ENCODE results near the gene HS3ST5. TPM values are rescaled to one million over a fixed set of nuclear protein-coding genes. Genes with fewer than 3 reads are reported as not detected.
"Not testable (repeated sequence)": the region's sequence is repeated elsewhere in the genome, so short reads cannot be mapped to it uniquely, and the experiment has no call there.

Gene HS3ST5
- total RNA-seq, 1 donor from 2014 or later = 0.26 TPM

DNA sequence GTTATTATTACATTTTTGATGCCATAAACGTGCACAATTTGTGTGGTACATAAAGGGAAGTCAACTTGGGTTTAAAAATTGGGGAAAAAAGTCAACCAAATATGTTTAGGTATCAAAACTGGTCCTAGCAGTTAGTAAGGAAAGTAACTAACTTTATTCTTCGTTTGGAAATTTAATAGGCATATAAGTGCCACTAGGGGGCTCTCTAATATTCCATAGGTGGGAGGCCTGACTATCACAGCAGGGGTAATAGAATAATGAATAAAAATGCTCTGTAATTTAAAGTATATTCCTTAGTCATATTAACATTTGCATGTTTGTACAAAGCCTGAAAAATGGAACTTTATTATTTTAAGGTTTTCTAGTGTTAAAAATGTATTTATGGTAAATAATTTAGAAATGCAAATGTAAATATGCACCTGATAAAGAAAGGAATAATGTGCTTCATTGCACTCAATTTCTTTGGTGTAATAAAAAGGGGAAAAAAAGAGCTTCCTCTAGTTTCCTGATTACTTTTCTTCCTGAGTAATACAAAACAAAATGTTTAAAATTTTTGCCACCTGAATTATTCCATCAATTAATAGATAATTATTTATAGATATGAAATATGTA is 246.2 kb downstream of the HS3ST5 start:
- no peak for DNase-seq (ENCODE audit: low spot score)

DNA sequence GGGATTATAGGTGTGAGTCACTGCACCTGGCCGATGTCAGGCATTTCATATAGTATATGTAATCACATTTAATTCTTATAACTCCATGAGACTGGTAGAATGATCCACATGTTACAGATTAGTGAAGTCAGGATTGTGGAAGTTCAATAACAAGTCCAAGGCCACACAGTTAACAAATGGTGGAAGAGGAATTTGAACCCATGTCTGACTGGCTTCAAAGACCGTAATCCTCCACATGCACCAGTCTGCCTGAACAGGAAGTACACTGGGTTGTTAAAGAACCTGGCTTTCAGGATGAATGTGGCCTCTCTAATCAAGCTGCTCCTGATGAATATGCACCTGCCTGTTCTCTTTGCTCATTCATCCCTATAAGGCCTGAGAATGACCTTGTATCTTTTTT is 249.9 kb downstream of the HS3ST5 start:
- DNase-seq (ENCODE audit: low spot score) = no peak

DNA sequence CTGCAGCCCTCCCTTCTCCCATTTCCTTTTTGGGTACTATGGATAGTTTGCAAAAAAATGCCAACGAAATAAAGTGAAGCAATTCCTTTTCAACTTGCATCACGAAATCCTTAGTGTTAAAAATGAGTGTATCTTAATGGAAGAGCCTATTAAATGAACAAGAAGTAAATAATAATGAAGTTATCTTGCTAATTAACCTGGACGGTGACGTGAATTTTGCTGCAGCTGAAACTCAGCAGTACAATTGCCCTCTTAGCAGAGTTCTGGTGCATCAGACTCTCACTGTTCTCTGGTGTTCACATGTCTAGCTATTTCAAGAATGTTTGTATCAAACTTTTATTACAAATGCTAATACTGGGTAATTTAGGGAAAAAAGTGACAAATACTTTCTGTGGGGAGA is 252.2 kb downstream of the HS3ST5 start:
- no peak for DNase-seq (ENCODE audit: low spot score)

DNA sequence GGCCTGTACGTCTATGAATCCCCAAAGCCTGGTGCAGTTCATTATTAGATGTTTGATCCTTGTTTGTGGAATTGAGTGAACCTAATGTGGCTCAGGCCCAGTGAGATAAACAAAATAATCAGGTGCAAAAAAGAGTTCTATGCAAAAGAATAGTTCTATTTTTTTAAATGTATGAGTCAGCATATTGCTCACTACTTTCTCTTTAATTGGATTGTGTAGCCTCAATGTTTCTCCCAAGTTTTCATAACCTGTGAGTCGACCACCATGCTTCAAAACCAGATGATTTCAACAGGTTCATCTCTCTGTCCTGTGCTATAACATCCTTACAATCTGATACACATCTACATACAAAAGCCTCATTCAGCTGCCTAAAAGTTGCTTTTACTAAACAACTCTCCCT is 255.3 kb downstream of the HS3ST5 start:
- DNase-seq (ENCODE audit: low spot score) = no peak

DNA sequence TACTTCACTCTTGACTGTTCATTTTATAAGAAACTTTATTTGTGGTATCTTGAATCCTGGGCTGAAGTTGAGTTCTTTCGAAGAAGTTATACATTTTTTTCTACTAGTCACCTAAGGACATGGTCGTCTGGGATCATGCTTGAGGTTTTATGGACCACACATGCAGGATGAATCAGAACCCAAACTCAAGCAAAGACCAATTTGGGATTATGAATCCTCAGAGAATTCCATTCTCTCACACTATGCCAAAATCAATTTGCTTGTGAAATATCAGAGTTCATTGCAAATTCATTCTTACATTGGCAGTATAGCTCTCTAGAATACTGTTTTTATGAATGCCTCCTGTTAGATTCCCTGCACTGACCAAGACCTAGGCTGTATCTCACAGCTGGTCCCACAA is 257.6 kb downstream of the HS3ST5 start:
- DNase-seq (ENCODE audit: low spot score) = no peak

DNA sequence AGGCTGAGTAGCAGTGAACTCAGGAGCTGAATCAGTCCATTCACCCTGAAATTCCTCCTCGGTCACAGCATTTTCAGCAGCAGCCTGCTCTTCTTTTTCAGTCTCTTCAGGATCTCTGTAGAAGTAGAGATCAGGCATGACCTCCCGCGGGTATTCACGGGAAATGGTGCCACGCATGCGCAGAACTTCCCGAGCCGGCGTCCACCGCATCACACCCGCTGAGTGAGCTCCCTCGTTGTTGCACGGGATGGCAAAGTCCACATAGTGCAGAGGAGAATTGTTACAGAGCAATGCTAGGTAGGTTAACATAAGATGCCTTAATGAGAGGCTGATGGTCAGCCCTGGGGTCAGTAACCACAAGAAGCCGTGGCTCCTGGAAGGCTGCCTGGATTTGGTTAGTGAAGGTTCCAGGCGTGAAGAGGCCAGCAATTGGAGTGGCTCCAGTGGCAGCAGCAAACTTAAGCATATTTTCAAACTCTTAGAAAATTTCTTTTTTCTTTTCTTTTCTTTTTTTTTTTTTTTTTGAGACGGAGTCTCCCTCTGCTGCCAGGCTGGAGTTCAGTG is 258.4 kb downstream of the HS3ST5 start:
- no peak for DNase-seq (ENCODE audit: low spot score)

DNA sequence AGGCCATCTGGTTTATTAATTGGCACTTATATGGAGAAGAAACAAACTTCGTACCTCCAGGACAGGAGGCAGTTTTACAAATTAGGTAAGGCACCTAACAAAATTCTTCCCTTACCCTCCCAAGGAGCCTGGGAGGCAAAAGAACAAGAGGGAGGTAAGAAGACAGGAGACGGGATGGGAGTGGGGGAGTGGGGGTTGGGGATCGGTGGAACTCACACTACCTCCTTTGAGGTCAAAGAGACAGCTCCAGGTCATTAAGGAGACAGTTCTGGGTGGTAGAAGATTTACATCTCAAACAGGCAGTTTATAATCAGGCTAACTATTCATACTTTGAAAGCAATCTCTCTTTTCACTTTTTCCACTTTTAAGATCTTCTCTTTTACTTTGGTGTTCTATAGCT is 259.6 kb downstream of the HS3ST5 start:
- DNase-seq (ENCODE audit: low spot score) = no peak

DNA sequence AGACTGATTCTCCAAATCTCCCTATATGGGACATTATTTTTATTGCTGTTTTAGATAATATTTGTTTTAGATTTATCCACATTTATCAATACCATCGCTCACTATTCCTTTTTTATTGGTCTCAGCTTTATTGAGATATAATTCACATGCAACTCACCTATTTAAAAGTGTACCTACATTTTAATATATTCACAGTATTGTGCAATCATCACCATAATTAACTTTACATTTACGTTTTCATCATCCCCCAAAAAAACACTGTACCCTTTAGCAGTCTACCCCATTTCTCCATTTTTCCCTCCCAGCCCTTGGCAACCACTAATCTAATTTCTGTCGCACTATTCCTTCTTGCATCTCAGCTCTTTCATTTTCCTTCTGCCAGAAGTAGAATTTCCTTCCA is 261.1 kb downstream of the HS3ST5 start:
- DNase-seq (ENCODE audit: low spot score) = no peak

DNA sequence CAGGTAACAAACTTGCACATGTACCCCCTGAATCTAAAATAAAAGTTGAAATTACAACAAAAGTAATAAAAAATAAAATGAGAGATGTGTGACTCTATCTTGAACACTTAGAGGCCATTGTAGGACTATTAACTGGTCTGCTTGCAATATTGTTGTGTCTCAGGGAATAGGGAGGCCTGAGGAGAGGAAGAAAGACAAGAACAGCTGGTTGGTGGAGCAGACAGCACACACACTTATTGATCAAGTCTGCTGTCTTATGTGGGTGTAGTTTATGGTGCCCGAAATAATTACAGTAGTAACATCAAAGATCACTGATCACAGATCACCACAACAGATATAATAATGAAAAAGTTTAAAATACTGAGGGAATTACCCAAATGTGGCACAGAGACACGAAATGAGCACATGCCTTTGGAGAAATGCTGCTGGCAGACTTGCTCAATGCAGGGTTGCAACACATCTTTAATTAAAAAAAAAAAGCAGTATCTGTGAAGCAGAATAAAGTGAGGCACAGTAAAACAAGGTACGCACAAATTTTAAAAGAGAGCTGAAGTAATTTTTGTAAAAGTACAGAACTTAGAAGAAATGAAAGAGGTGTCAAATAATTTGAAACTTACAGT is 261.8 kb downstream of the HS3ST5 start:
- DNase-seq (ENCODE audit: low spot score) = no peak

DNA sequence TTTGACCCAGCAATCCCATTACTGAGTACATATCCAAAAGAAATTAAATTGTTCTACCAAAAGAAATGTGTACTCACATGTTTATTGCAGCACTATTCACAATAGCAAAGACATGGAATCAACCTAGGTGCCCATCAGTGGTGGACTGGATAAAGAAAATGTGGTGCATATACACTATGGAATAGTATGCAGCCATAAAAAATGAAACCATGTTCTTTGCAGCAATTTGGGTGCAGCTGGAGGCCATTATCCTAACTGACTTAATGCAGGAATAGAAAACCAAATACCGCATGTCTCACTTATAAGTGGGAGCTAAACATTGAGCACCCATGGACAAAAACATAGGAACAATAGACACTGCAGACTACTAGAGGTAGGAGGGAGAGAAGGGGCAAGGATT is 262.4 kb downstream of the HS3ST5 start:
- DNase-seq (ENCODE audit: low spot score) = not testable (repeated sequence)

DNA sequence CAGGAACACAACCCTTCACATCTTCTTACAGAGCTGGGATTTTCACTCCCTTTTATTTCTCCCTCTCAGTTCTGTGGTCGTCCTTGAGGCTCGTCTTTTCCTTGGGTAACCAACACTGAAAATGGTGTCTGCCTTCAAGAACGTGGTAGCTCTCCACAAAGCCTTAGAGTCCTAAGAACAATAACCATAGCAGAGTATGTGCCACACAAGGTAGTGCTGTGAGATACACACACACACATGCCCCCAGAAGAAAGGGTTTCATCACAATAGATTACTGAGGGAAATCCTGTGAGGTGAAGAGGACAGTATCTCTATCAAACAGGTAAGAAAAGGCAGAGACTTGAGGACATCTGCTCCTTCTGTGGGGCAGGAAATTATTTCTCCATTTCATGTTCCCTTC is 267.0 kb downstream of the HS3ST5 start:
- no peak for DNase-seq (ENCODE audit: low spot score)

DNA sequence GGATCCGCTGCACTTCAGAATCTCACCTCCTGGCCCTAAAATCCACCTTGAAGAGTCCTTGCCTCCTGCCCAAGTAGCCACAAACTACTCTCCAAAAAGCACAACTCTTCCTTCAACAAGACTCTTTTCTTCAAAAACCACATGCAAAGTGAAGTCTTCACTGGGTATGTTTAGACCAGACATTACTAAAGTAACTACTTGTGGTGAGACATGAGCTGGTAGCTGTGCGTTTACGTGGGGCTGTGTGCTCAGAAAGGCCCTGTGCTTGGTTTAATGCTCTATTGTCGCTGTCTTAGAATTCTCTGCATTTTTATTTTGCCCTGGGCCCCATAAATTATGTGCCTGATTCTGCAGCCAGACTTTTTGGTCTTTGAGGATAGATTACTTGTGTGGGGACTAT is 267.5 kb downstream of the HS3ST5 start:
- DNase-seq (ENCODE audit: low spot score) = no peak

DNA sequence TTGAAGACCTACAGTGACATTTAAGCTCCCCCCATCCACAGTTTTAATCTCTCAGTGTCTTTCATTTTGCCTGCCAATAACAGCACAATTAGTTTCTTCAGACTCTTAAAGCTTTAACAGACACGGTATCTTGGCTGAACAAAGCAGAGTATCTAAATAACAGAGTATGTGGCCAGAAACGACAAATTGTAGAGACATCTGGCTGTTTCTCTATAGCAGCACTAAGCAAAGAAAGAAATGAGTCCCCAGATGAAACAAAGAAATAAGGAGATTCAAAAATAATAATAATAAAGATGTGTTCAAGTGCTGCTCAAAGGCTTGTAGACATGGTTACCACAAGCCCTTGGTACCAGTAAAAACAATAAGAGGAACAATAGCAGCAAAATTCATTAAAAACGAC is 274.1 kb downstream of the HS3ST5 start:
- DNase-seq (ENCODE audit: low spot score) = no peak

DNA sequence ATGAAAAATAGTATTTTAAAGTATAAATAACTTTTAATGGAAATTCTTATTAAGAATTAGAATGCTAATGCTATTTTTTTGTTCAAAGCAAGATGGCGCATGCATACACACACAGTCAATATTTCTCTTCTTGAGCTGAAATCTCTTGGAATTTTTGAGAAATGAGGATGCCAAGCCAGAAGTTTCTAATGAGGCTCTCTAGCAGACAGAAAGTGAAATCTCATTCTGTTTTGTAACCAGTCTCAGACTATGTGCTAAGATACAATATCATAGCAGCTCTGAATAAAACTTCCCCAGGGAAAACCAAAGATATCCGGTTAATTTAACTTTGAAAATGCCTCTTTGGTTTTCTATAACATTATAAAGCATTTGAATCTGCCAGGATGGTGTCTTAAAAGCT is 274.7 kb downstream of the HS3ST5 start:
- DNase-seq (ENCODE audit: low spot score) = no peak

DNA sequence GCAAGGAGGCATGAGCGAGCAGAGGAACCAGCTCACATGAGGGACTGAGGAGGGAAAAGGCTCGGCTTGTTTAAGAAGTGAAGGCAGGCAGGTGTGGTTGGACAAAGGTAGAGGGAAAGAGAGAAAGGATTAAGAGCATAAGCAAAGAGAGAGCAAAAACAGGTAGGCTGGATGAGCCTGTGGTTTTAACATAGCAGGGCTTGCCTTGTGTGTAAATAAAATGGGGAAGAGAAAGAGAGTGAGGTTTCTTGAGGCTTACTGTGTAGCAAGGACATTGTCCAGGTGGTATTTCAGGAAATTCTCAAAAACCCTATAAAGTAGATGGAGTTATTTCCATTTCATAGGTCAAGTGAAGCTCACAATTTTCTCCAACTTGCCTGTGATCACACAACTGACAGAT is 278.0 kb downstream of the HS3ST5 start:
- DNase-seq (ENCODE audit: low spot score) = no peak

DNA sequence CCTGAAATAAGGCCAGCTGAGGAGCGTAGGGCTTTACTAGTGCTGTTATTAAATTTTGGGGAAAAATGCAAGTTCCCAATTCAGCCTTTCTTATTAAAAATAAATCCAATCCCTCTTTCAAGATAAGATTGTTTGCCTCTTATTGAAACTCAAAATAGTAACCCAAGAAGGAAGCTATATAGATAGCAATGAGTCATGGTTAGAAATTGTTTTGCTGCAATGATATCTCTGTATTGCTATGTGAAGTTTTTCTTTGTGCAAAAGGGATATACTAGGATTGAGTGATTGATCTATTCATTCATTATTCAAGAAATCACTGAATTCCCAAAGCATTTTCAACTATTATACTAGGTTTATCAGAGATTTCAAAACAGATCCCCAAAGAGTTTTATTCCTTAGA is 278.9 kb downstream of the HS3ST5 start:
- DNase-seq (ENCODE audit: low spot score) = no peak

DNA sequence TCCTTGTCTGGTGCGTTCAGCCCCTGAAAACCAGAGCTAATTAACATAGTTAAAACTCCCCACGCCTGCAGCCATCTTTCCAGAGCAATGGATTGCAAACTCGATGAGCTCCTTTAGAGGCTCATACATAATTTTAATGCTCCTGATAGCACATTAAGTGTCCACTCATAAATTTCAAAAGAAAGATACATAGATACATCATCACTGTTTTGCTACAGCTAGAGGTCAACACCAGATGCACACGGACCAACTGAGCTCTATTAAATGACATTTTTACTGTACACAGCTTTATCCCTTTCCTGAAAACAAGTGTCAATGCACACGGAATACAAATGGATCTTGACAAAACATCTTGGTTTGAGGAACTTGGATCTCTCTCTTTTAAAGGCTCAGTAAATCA is 280.6 kb downstream of the HS3ST5 start:
- no peak for DNase-seq (ENCODE audit: low spot score)

DNA sequence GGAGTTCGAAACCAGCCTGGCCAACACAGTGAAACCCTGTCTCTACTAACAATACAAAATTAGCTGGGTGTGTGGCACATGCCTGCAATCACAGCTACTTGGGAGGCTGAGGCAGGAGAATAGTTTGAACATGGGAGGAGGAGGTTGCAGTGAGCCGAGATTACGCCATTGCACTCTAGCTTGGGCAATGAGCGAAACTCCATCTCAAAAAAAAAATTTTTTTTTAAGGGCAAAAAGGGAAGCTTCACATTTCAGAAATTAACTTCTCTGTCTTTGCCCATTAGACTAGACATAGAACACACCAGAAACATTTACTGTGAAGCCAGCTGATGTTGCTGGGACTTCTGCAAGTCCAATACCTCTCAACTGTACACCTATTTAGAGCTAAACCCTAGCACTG is 281.1 kb downstream of the HS3ST5 start:
- DNase-seq (ENCODE audit: low spot score) = no peak

DNA sequence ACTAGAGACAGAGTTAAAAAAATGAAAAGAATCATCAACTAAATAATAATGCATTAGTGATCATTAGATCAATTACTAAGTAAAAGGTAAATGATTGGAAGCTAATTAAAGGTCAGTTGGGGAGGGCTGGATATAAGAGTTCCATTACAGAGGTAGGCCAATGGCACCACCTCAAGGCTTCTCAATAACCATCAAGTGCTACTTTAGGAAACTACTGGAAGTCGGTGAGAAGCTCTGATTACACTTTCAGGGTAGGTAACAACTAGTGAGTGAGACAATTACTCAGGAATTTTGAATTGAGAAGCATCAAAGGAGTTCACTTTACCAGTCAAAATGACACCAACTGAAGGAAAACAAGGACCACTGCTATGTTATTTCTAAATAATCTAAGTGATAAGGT is 281.7 kb downstream of the HS3ST5 start:
- no peak for DNase-seq (ENCODE audit: low spot score)

DNA sequence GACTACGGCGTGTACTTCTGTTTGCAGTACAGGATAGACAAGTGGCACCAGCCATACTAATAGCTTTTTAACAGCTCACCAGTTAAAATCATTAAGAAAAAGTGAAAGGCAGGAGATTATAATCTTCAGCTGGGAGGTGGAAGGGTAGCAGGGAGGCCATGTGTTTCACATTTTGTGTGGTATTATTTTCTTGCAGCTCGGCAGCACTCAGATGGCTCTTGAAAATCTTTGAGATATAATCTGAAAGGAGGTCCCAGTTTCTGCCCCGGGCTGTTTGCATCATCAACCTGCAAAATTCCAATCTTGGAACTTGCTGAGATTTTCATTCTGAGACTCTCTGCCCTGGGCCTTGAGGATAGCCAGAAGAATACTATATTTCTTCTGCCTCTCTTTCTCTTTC is 284.4 kb downstream of the HS3ST5 start:
- DNase-seq (ENCODE audit: low spot score) = no peak

DNA sequence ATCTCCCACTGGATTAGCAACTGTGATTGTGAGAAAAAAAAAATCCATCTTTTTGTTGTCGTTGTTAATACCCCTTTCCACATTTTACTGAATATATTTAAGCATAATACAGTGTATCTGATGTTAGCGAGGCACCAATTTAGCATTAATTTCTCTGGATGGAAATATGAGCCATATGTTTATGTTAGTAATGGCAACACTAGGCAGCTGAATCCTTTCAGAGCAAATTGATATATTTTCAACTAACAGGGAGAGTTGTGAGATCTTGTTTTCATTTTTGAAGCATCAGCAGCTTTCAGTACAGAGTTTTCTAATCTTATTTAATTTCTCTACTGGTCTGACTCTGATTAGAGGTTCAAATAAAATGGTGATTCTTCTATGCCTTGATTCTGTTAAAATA is 287.1 kb downstream of the HS3ST5 start:
- no peak for DNase-seq (ENCODE audit: low spot score)

DNA sequence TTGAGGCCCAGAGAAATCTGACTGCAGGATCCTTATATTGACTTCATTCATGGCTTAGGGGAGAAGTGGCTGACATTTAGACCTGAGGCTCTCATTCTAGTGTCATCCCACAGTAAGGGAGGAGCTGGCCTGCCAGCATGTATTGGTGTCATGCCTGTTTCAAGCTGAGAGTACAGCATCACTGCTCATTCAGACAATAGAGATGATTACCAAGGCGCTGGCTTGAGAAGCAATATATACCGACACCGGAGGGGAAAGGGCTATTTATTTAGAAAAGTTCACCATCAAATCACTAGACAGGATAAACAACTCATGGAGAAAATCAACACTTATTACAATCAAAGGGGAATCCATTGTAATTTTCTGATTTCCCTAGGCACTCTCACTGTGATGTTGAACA is 287.5 kb downstream of the HS3ST5 start:
- no peak for DNase-seq (ENCODE audit: low spot score)

DNA sequence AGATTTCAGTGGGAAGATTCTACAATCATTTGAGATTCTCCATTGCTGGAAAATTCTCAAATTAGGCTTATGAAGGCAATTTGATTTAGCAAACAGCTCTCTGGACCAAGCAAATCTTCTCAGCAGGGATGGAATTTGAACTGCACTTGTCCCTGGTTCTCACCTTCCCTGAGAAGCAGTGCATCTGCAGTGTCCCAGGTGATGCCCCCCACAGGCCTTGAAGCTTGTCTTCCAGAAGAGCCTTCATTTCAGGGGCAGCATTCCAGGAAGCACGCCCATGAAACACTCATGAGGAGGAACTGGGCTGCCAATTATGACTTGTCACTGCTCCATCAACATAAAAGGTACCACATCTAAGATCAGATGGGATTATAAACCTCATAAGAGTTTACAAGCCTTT is 289.0 kb downstream of the HS3ST5 start:
- no peak for DNase-seq (ENCODE audit: low spot score)

DNA sequence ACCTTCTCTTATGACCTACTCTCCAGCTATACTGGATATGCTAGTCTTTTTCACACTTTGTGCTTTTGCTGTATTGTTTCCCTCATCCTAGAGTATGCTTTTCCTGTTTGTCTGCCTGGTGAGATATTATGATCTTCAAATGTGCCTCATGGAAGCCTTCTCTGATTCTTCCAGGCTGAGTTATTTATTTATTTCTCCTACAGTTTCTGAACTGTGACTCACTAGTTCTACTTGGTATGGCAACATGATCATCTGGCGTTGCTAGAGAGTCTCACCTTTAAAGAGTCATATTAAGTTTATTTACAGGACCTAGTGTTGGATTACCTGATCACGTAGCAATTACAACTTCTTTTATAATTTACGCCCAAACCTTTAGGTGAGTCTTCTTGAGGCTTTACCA is 290.7 kb downstream of the HS3ST5 start:
- DNase-seq (ENCODE audit: low spot score) = no peak

Data from mucosa of gallbladder (tissue), 1 donor.